Measurements from ENCODE around the gene SLC35D3.
"Not testable (repeated sequence)": the region's sequence is repeated elsewhere in the genome, so short reads cannot be mapped to it uniquely, and the experiment has no call there.

The SLC35D3 gene

DNA sequence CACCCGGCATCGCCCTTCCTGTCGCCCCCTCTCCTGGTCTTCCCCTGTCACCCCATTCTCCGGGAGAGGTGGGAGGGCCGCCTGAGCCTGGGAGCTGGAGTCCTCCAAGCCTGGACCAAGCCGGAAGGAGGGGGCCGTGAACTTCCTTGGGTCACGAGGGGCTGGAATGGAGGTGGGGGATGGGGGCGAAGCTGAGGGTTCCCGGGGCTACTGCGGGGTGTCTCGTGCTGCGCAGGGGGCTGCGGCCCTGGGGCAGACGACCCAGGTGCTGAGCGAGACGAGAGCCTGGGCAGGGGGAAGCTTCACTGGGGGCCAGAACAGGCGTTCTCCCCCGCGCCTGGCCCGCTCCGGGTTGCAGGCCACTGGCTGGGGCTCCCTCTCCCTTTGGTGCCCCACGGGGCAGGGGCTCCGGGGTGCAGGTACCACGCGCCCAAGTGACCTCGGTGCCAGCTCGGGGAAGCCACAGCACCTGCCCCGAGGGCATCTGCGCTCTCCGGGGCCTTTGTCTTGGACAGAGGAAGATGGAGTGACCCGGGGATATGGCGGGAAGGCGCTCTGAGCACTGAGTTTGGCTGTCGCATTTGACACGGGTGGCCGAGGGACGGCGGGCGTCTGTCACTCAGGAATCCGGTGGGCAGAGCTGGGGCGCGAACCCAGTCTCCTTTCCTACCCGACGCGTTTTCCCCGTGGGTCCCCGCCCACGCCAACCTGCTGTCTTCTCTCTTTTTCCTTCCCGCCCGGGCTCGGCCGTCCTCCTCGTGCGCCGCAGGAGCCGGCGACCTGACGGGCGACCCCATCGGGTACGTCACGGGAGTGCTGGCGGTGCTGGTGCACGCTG is 1.2 kb downstream of the SLC35D3 start:
- no peak for DNase-seq (ENCODE audit: low spot score)

DNA sequence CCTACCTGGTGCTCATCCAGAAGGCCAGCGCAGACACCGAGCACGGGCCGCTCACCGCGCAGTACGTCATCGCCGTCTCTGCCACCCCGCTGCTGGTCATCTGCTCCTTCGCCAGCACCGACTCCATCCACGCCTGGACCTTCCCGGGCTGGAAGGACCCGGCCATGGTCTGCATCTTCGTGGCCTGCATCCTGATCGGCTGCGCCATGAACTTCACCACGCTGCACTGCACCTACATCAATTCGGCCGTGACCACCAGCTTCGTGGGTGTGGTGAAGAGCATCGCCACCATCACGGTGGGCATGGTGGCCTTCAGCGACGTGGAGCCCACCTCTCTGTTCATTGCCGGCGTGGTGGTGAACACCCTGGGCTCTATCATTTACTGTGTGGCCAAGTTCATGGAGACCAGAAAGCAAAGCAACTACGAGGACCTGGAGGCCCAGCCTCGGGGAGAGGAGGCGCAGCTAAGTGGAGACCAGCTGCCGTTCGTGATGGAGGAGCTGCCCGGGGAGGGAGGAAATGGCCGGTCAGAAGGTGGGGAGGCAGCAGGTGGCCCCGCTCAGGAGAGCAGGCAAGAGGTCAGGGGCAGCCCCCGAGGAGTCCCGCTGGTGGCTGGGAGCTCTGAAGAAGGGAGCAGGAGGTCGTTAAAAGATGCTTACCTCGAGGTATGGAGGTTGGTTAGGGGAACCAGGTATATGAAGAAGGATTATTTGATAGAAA is 2.0 kb downstream of the SLC35D3 start:
- DNase-seq (ENCODE audit: low spot score): no peak

DNA sequence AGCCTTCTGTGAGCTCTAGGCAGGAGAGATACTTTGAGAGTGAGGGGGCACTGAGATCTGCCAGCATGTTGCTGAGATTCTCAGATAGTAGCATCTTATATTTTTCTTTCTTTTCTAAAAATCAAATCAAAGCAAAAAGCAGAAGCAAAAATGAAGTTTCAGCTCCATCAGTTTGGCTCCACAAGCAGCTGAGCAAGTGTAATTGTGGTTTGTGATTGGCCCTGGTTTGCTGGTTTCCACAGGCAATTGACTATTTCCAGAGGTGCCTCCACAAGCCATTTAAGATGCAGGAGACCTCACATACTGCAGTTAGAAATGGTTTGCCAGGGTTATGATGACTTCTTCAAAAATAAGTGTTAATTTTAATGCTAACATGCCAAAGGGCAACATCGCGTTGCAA is 4.3 kb downstream of the SLC35D3 start:
- DNase-seq (ENCODE audit: low spot score): no peak

DNA sequence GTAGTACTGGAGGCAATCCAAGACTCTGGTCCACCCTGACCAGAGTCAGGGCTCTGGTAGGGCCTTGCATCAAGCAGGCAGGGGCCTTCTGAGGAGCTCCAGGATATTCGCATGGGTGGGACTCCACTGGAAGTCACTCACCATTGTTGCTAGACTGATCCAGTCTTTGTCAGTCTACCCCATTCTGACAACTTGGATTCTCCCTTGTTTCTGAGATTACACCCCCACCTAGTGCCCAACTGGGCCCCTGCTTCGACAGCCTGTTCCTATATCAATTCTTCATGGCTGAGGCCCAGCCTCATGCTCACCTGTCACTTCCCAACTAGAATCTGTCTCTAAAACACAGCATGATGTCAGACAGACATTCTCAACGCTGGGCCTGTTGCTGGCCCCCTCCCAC is 5.2 kb downstream of the SLC35D3 start:
- DNase-seq (ENCODE audit: low spot score): peak; percentile 24

DNA sequence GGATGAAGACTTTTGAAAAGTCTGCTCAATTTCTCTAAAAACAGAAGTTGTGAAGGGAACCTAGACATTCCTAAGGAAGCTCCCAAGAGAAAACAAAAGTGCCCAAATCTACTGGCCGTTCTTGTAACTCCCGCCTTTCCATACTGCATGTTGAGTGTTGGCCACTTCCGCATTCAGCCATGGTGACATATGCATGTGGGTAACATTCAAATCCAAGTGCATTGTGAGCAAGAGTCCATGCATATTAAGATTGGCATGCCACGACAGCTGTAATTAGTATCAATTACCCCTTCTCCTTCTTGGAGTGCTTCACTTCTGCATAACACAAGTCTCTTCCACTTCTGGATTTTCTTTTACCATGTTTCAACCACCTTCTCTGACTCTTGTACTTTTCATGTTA is 8.4 kb downstream of the SLC35D3 start:
- no peak for DNase-seq (ENCODE audit: low spot score)

DNA sequence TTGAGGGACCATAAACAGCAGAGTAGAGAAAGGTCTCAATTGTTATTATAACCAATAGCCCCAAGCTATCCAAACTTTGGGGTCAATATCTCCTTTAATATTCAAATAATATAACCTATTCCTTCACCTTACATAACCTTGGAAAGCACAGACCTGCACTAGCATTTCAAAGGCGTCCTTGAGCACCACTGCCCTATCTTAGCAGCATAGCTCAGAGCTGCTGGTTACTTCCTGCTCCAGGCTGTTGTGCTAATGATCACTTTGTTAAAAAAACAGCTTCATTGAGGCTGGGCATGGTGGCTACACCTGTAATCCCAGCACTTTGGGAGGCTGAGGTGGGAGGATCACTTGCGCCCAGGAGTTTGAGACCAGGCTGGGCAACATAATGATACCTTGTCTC is 10.5 kb downstream of the SLC35D3 start:
- no peak for DNase-seq (ENCODE audit: low spot score)

DNA sequence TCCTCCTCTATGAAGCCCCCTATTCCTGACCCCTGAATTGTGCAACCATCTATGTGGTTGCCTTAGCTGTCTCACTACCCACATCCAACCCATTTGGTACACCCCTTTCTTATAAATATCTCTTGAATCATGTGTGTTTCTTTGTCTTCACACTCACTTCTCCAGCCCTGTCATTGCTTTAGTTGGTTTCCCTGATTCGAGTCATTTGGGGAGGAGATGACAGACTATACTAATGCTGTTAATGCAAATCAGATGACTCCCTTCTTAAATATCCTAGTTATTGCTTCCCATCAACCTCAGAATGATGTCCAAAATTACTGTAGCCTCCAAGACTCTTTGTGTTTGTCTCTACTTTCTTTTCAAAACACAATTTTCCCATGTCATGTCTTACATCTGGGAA is 23.0 kb downstream of the SLC35D3 start:
- DNase-seq (ENCODE audit: low spot score): no peak

DNA sequence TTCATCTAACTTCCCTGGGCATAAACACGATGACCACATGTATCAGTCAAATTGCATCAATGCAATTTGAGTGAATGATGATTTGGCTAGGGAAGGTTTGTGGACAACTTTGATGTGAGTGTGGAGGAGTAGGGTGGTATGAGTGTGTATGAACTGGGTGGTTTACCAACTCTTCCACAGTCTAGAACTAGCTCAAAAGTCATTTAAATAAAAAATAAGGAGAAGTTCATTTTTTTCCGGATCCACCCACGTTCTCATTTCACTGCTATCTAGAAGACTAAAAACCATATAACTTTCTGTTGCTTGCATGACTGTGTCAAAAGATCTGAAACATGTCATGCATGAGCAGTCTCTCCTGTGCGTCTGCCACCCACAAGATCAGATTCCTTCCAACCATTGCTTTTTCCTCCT is 23.6 kb downstream of the SLC35D3 start:
- DNase-seq (ENCODE audit: low spot score): no peak

DNA sequence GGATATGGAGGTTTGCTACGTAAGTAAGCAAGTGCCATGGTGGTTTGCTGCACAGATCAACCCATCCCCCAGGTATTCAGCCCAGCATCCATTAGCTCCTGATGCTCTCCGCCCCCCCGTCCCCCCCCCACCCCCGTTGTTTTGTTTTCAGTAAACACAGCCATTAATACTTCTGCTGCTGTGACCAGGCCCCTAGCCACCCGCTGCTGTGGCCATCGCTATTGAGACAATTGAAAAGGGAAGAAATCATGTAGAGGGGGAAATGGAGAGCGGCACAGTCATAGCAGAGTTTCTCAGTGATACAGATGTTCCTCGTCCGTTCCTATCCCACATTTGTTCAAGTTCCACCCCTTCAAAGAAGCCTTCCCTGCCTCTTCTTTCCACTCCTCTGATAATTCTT is 24.9 kb downstream of the SLC35D3 start:
- no peak for DNase-seq (ENCODE audit: low spot score)

DNA sequence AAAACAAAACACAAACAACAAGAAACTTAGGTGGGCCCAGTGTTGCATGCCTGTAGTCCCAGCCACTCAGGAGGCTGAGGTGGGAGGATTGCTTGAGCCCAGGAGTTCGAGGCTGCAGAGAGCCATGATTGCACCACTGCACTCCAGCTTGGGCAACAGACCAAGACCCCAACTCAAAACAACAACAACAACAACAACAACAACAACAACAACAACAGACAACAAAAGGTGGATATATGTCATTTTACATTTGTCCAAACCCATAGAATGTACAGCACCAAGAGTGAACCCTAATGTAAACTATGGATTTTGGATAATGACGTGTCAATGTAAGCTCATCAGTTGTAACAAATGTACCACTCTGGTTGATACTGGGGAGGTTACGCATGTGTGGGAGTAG is 27.9 kb downstream of the SLC35D3 start:
- not testable (repeated sequence) for DNase-seq (ENCODE audit: low spot score)

DNA sequence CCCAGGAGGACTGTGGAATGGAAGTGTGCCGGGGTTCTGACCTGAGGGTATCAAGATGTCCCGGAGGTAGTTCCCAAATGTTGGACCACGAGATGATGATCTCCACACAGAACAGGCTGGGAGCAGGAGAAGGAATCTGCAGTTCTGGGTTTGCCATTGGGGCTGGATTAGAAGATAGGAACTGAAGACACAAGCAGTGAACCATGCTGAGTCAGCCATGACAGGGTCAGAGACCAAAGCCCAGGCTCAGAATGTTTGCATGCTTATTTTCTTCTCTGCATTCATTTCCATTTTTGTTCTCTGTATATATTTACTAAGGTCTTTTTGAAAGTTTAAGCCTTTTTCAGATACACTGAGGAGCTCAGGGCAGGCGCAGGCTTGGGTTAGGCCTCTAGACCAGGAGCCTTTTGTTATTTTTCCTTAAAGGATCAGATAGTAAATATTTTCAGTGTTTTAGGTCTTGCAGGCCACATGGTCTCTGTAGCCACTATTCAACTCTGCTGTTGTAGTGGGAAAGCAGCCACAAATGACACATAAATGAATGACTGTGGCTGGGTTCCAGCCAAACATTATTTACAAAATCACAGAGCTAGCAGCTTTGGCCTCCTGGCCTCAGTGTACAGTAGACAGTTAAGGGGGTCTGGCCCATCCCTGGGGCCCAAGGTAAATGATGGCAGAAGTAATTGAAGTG is 28.5 kb downstream of the SLC35D3 start:
- DNase-seq (ENCODE audit: low spot score): no peak

DNA sequence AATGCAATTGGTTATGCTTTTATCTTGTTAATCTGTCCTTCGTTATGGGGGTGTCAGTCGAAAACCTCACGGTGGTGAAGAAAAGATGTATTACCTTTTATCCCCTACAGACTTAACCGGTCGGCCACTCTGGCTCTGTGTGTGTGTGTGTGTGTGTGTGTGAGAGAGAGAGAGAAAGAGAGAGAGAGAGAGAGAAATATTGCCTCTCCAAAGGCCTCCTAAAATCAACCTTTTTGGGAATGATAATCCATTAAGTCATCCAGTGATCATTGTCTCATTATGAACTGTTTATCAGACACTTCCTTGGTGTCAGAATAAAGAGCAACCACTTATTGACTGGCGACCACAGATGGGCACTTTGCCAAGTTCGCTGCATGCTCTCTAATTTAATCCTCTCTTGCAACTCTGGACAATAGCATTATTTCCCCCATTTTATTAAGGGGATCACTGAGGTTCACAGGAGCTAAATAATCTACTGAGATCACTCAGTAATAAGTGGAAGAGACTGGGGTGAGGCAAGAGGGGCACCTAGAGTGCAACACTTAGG is 30.7 kb downstream of the SLC35D3 start:
- no peak for DNase-seq (ENCODE audit: low spot score)

DNA sequence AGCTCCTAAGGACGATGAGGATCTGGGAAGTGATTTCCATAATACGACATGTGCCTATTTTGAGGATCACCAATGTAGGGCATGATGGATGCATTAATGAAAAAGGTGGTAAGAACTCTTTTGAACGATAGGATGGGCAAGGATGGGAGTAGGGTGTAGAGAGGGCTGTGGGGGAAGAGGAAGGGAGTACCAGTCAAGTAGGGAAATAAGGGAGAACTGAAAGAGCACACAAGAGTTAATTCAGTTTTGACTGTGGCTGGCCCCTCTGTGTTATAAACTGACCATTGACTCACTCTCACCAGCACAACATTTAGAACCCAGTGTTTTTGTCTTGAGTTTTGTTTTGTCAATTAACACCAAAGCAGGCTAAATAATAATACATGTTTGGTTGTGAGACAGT is 33.0 kb downstream of the SLC35D3 start:
- DNase-seq (ENCODE audit: low spot score): no peak

DNA sequence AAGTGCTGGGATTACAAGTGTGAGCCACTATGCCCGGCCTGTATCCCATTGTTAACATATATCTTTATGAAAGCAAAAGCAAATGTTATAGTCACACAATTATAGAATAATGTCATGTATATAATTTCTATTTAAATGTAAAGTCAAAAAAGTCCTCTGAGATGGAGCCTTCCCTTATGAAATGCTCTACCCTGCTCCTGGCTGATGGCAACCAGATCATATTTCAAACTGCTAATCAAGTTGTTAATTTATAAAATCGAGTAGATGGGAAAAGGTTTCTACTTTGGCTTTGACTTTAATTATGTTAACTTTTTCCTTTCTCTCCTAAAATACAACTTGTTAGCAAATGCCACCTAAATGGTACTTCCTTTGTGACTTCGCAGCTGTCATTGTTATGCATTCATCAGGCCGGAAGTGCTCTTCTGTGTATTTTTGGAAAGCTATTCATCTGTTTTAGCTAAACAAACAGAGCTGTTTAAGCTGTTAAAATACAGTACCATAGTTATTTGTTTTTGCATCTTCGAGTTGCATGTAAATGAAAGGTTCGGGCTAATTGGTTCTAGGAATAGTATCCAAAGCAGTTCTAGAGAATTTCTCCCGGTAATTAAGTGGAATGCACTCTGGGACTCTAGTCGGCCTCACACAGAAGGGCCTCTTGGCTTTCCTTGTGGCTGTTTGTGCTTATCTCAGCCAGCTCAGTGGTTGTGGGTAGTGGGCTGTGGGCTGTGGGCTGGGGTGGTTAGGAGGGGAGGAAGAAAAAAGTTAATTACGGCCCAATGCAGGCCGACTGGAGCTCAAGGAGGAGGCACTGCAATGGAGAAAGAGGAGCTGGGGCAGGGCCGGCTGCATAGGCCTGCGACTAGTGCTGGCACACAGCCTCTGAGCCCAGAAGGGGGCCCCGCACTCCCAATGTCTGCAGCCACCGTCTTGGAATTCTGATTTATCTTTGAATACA is 34.8 kb downstream of the SLC35D3 start:
- no peak for DNase-seq (ENCODE audit: low spot score)

DNA sequence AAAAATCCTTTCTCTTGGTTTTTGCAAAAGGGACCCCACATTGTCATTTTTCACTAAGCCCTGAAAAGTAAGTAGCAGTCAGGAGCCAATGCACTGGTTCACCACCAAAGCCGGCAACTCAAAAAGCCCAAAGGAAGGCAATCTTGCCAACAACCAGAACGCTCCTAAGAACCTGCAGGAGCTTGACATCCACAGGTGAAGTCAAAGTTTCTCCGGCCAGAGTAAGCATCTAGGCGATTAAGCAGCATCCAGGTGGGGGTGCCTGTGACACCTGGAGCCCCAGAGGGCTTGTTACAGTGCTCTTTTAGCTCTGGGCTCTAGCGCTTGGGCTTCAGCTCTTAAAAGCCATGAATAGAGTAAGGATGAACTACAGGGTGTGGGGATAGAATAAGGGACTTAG is 36.1 kb downstream of the SLC35D3 start:
- no peak for DNase-seq (ENCODE audit: low spot score)

DNA sequence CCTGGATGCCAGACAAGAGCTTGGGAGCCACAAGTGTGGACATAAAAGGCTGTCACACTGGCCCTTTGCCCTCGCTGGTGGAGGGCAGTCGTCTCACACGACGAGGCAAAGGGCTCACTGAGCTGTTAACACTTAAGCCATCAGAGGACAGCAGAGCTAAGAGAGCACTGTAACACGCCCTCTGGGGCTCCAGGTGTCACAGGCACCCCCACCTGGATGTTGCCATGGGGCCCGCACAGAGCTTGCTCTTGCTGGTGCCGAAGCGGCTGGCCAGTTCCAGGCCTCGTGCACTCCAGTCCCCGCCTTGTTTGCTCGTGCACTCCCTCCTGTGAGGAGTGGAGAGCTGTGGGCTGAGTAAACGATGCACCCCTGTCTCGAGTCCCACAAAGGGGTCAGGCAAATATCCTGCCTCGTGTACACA is 37.4 kb downstream of the SLC35D3 start:
- no peak for DNase-seq (ENCODE audit: low spot score)

DNA sequence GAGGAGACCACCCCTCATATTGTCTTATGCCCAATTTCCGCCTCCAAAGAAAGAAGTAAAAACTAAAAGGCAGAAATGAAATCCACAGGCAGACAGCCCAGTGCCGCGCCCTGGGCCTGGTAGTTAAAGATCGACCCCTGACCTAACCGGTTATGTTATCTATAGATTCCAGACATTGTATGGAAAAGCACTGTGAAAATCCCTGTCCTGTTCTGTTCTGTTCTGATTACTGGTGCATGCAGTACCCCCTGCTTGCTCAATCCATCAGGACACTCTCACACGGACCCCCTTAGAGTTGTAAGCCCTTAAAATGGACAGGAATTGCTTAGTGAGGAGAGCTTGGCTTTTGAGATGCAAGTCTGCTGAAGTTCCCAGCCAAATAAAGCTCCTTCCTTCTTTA is 37.8 kb downstream of the SLC35D3 start:
- not testable (repeated sequence) for DNase-seq (ENCODE audit: low spot score)

DNA sequence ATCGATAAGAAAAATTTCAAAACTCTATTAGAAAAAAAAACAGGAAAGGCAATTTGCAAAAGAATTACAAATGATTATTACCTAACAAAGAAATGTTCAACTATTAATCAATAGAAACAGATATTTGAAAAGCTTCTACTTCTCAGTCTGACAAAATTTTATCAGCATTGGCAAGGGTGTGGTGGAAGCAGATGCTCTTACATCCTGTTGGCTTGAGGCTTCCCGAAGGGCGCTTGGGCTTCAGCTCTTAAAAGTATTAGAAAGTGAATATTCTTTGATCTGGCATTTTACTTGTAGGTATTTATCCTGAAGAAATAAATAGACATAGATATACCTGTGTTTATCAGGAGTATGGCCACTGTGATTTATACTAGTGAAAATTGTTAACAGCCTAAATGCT is 38.7 kb downstream of the SLC35D3 start:
- DNase-seq (ENCODE audit: low spot score): no peak

DNA sequence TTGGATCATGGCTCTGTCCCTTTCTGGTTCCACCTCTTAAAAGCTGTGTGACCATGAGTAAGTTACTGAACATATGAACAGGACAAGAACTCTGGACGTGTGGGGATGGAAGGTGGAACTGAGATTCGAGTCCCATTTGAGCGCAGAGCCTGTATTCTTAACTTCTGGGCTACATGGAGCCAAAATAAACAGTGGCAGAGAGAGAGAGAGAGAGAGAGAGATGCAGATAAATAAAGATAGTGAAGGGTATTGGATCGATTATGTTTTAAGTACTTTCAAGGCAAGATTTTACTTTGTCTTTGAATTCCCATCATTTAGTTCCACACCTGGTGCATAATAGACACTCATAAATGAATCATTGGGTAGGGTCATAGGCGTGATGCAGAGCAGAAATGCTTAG is 39.7 kb downstream of the SLC35D3 start:
- no peak for DNase-seq (ENCODE audit: low spot score)

DNA sequence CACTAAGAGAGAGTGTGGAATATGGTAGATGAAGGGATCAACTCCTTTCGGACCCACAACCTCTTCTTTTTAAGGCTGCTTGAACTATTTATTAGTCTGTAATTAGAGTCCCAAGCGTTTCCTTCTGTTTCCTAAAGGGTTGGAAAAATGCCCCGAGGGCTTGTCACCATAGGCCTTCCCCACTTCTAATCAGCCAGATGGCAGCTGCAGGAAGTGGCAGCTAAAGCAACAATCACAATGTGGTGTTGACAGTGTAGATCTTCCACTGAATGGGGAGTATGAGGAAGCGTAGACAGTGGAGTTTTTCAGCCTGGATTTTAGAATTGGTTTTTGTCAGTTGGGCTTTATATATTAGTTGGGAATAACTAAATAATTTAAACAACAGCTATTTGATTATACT is 40.6 kb downstream of the SLC35D3 start:
- no peak for DNase-seq (ENCODE audit: low spot score)

DNA sequence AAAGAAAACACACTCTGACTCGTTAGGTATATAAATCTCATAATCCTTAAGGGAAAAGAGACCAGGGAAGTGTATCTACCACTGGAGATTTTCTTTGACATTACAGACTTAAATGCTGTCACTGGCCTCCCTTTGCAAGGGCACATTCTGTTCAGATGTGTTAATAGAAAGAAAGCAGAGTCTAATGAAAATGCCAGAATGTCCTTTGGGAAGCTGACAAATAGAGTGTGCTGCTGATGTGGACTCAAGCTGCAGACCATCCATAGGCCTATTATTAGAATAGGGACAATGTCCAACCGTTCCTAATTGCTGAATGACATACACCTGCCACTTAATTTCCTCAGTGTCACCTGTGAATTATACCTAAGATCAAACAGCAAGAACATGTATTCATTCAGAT is 41.2 kb downstream of the SLC35D3 start:
- no peak for DNase-seq (ENCODE audit: low spot score)

DNA sequence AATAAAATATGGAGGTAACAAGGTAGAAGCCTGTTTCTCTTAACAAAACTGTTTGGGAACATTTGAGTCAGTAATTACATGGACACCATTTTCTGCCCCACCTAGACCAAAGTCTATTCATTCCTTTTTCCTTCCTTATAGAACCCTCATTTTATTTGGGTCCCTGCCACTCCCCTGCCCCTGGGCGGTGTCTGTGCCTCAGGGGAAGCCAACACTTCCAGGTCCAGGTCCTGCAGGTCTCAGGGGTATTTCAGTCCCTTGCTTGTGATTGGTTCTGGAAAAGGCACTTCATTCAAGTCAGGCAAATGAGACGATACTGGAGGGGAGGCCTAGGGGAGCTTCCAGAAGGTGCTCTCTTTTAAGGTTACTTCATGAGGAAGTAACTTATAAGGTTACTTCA is 42.3 kb downstream of the SLC35D3 start:
- no peak for DNase-seq (ENCODE audit: low spot score)
